Gastrocnemius medialis (tissue), 4 donors: ENCODE measurements around the gene GCA. TPM values are rescaled to one million over a fixed set of nuclear protein-coding genes. Genes with fewer than 3 reads are reported as not detected.

Experiments
- ATAC-seq, 2 donors: fragments of 150-250 bp; one replicate each; pipeline ENCODE4 v1.9.1; 2016
- DNase-seq, 2 donors: peaks; one replicate each; pipeline ENCODE4 v3.0.0-alpha.2; 2019
- H3K27ac ChIP-seq, 4 donors: fragments of 200-600 bp; sonication (generic); 1 replicate in 1 of 4; 2 replicates in 3 of 4; pipeline ENCODE4 v1.5.1; 2016 to 2018; ENCODE audit warnings: mild to moderate bottlenecking in 2 of 4, moderate library complexity in 1 of 4
- H3K27me3 ChIP-seq, 3 donors: fragments of 200-600 bp; sonication (generic) in 2 of 3; 1 replicate in 1 of 3; 2 replicates in 2 of 3; pipeline versions ENCODE4 v1.5.1 to v1.6.0; 2016 to 2019; ENCODE audit warnings: mild to moderate bottlenecking in 1 of 3, moderate library complexity in 1 of 3
- H3K36me3 ChIP-seq, 2 donors: fragments of 200-600 bp; sonication (generic) in 1 of 2; one replicate each; pipeline ENCODE4 v1.5.1; 2017 to 2018
- H3K4me1 ChIP-seq, 2 donors: fragments of 200-600 bp; sonication (generic) in 1 of 2; one replicate each; pipeline ENCODE4 v1.5.1; 2016 to 2017; ENCODE audit warnings: mild to moderate bottlenecking in 2 of 2
- H3K4me3 ChIP-seq, 4 donors: fragments of 200-600 bp; sonication (generic) in 3 of 4; 1 replicate in 1 of 4; 2 replicates in 3 of 4; pipeline ENCODE4 v1.5.1; 2016 to 2019; ENCODE audit warnings: mild to moderate bottlenecking in 2 of 4
- H3K9me3 ChIP-seq, 3 donors: fragments of 200-600 bp; sonication (generic) in 2 of 3; 1 replicate in 1 of 3; 2 replicates in 2 of 3; pipeline ENCODE4 v1.5.1; 2016 to 2019
- CTCF ChIP-seq, 5 experiments: fragments of 450-650 bp in 3 of 5; fragments of 200-600 bp in 2 of 5; sonication (generic) in 2 of 5; IDR thresholded peaks in 4 of 5; conservative IDR thresholded peaks in 1 of 5; 1 replicate in 4 of 5; 2 replicates in 1 of 5; pipeline ENCODE4 v1.5.1; 2016 to 2019; ENCODE audit warnings: antibody characterized with exemption in 5 of 5, mild to moderate bottlenecking in 3 of 5, moderate library complexity in 3 of 5
- POLR2A ChIP-seq, 2 donors: fragments of 450-650 bp; IDR thresholded peaks; one replicate each; pipeline ENCODE4 v1.6.1; 2017; ENCODE audit warnings: antibody characterized with exemption in 2 of 2, mild to moderate bottlenecking in 2 of 2, moderate library complexity in 2 of 2
- in situ Hi-C, 4 donors: fragments of 200-750 bp; cut with MboI; loops; one replicate each; pipeline versions ENCODE4 v1.15.0 to v1.8.0; 2017; ENCODE audit warnings: low sequenced_read_pairs in 4 of 4
- intact Hi-C: fragments of 100-400 bp; cut with DNase I; formaldehyde crosslinking; loops from one replicate; pipeline ENCODE4 v1.15.1; 2023; ENCODE audit warnings: low total_unique reads
- total RNA-seq, 4 donors: library from RNA; depleted of rRNA; stranded (reverse); fragments of >200 nt; gene quantifications; one replicate each; pipeline versions ENCODE4 v1.1.0 to v1.2.3, GENCODE V29; 2016

Gene GCA
- total RNA-seq, 4 donors from 2014 or later, result 3.7 to 12.0 (median 6.2) TPM

GRCh38 chr2:162401871-162402270 is 57.9 kb downstream of the GCA start:
- Histone ChIP-seq H3K9me3 (no peaks in the 10 kb centered on the region), H3K27ac (no peak overlapping the region), H3K36me3 (no peaks in the 10 kb centered on the region), H3K4me3 (no peak overlapping the region), H3K4me1 (no peaks in the 10 kb centered on the region), H3K27me3 (no peaks in the 10 kb centered on the region)
- DNase-seq (no peak), ATAC-seq (no peak)
- in situ Hi-C loops, result no loop called here
- TF ChIP-seq CTCF (IDR thresholded peaks at IDR 0.05 in 4 of 5, conservative IDR thresholded peaks at IDR 0.05 in 1 of 5) (no peak), POLR2A (IDR thresholded peaks at IDR 0.05) (no peak)
- intact Hi-C loops, result no loop called here

DNA sequence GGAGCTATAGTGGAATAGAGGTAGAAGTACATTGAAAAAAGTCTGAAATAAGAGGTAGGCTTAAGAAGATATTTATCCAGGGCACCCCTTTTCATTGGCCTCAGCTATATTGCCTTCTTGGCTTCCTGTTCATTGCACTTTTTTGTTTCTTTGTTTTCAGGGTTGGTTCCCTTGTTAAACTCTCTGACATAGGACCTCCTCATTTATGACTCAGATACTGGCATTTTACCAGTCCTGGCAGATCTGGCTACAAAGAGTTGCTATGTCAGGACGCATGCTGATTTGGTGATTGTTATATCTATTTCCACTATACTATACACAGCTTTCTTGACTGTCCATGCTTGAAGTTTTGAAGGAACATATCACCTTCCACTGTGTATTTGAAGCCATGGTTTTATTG is 60.0 kb downstream of the GCA start:
- intact Hi-C loops, result no loop called here
- DNase-seq (no peak), ATAC-seq (no peak)
- TF ChIP-seq CTCF (IDR thresholded peaks at IDR 0.05 in 4 of 5, conservative IDR thresholded peaks at IDR 0.05 in 1 of 5), result no peak
- TF ChIP-seq POLR2A (IDR thresholded peaks at IDR 0.05), result no peak
- Histone ChIP-seq H3K36me3 (no peaks in the 10 kb centered on the region), H3K4me3 (no peak overlapping the region), H3K27me3 (no peaks in the 10 kb centered on the region), H3K4me1 (no peaks in the 10 kb centered on the region), H3K27ac (no peak overlapping the region), H3K9me3 (no peaks in the 10 kb centered on the region)
- in situ Hi-C loops, result no loop called here

Other genes starting within 250 kb of the GCA start
- gene GCG, start 191.9 kb upstream of the GCA start, total RNA-seq, result not detected
- gene FAP, start 100.7 kb upstream of the GCA start, total RNA-seq, result 10 to 100 TPM in 1 of 4 donors, 1 to 10 TPM in 2, not detected in 1; 4.8 to 10.1 (median 7.0) TPM
- gene IFIH1, start 25.4 kb upstream of the GCA start, total RNA-seq, result 1 to 10 TPM in 3 of 4 donors, under 1 TPM in 1; 0.97 to 5.4 (median 1.7) TPM